ENCODE data around the gene CABP2.
"Not testable (repeated sequence)": the region's sequence is repeated elsewhere in the genome, so short reads cannot be mapped to it uniquely, and the experiment has no call there.

CABP2 gene

GRCh38 chr11:67490727-67491065 lies 32.5 kb downstream of the CABP2 start:
- TF ChIP-seq, protein P1, sequence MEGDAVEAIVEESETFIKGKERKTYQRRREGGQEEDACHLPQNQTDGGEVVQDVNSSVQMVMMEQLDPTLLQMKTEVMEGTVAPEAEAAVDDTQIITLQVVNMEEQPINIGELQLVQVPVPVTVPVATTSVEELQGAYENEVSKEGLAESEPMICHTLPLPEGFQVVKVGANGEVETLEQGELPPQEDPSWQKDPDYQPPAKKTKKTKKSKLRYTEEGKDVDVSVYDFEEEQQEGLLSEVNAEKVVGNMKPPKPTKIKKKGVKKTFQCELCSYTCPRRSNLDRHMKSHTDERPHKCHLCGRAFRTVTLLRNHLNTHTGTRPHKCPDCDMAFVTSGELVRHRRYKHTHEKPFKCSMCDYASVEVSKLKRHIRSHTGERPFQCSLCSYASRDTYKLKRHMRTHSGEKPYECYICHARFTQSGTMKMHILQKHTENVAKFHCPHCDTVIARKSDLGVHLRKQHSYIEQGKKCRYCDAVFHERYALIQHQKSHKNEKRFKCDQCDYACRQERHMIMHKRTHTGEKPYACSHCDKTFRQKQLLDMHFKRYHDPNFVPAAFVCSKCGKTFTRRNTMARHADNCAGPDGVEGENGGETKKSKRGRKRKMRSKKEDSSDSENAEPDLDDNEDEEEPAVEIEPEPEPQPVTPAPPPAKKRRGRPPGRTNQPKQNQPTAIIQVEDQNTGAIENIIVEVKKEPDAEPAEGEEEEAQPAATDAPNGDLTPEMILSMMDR (IDR thresholded peaks at IDR 0.05; ENCODE audit: low read depth, low read length) = no peak
- H3K4me3 ChIP-seq (replicated peaks in 1 of 2; ENCODE audit: low read depth in 2 of 2, low read length in 2 of 2) = no peak overlapping the region
- DNase-seq (ENCODE audit: low read depth in 2 of 2) = no peak

DNA sequence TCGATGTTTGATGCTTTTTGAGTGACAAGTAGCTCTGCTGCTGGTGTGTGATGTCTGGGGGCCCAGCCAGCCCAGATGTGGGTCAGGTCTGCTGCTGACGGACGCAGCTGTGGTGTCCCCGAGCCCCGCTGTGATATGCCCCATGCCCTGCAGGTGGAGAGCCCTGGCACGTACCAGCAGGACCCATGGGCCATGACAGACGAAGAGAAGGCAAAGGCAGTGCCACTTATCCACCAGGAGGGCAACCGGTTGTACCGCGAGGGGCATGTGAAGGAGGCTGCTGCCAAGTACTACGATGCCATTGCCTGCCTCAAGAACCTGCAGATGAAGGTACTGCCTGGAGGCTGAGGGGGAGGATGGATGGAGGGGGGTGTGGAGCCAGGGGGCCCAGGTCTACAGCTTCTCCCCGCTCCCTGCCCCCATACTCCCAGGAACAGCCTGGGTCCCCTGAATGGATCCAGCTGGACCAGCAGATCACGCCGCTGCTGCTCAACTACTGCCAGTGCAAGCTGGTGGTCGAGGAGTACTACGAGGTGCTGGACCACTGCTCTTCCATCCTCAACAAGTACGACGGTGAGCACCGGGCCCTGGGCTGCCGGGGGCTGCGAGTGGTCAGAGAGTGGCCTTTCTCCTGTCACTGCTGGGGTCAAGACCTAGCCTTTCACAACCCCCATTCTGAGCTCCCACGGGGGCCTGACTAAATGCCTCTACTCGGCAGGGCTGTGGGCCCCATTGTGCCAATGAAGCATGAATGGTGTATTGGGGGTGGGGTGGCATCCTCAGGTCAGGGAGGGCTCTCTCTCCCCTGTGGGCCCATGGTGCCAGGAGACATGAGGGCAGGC lies 33.1 kb downstream of the CABP2 start:
- no peak overlapping the region for H3K4me3 ChIP-seq (replicated peaks in 1 of 2; ENCODE audit: low read depth in 2 of 2, low read length in 2 of 2)
- TF ChIP-seq, protein P1 (IDR thresholded peaks at IDR 0.05; ENCODE audit: low read depth, low read length) = no peak
- no peak for DNase-seq (ENCODE audit: low read depth in 2 of 2)

GRCh38 chr11:67489203-67489884 lies 33.9 kb downstream of the CABP2 start:
- no peak overlapping the region for H3K4me3 ChIP-seq (replicated peaks in 1 of 2; ENCODE audit: low read depth in 2 of 2, low read length in 2 of 2)
- TF ChIP-seq, protein P1 (IDR thresholded peaks at IDR 0.05; ENCODE audit: low read depth, low read length) = no peak

GRCh38 chr11:67486481-67487195 lies 36.6 kb downstream of the CABP2 start:
- DNase-seq (ENCODE audit: low read depth in 2 of 2) = no peak
- TF ChIP-seq, protein P1 (IDR thresholded peaks at IDR 0.05; ENCODE audit: low read depth, low read length) = no peak
- no peak overlapping the region for H3K4me3 ChIP-seq (replicated peaks in 1 of 2; ENCODE audit: low read depth in 2 of 2, low read length in 2 of 2)

More at GRCh38 chr11:67489203-67489884, 33.9 kb downstream of the CABP2 start:
- no peak for DNase-seq (ENCODE audit: low read depth in 2 of 2)

GRCh38 chr11:67485873-67486361 lies 37.3 kb downstream of the CABP2 start:
- not testable (repeated sequence) for DNase-seq (ENCODE audit: low read depth in 2 of 2); H3K4me3 ChIP-seq (replicated peaks in 1 of 2; ENCODE audit: low read depth in 2 of 2, low read length in 2 of 2)

DNA sequence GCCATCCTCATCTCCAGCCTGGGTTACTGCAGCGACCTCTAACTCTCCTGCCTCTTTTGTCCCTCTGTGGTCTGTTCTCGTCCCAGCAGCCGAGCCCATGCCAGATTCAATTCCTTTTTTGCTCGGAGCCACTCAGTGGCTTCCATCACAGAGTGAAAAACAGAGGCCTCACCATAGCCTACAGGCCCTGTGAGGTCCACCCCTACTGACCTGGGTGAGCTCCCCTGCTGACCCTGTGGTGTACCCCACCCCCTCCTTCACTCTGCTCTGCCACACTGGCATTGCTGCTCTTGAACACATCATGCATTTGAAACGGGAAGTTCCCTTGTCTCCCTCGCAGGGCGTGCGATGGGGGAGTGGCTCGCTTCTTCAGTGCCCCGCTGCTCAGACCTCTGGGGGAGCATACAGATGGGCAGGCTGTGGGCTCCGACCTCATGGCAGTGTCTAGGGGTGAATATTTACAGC lies 38.4 kb downstream of the CABP2 start:
- DNase-seq (ENCODE audit: low read depth in 2 of 2) = no peak
- TF ChIP-seq, protein P1 (IDR thresholded peaks at IDR 0.05; ENCODE audit: low read depth, low read length) = no peak
- no peak overlapping the region for H3K4me3 ChIP-seq (replicated peaks in 1 of 2; ENCODE audit: low read depth in 2 of 2, low read length in 2 of 2)
